Cardiac muscle cell (in vitro differentiated cells and primary cell): ENCODE data around the gene OR5AC2. TPM values are rescaled to one million over a fixed set of nuclear protein-coding genes. Genes with fewer than 3 reads are reported as not detected.
A peak's percentile ranks its signal among the peaks of the same experiment; 100 is the strongest.

Experiments
- DNase-seq, 2 donors: peaks; one replicate each; pipeline versions ENCODE4 v3.0.0 to v3.0.0-alpha.2; 2010 to 2017; ENCODE audit warnings: low read depth in 1 of 2, low spot score in 1 of 2
- H3K27ac ChIP-seq: fragments of 200-600 bp; sonication (generic); 2 replicates; pipeline ENCODE4 v1.5.1; 2016
- H3K27me3 ChIP-seq: fragments of 200-600 bp; sonication (generic); 2 replicates; pipeline ENCODE4 v1.6.0; 2016; ENCODE audit warnings: control low read depth
- H3K36me3 ChIP-seq: fragments of 200-600 bp; sonication (generic); 2 replicates; pipeline ENCODE4 v1.5.1; 2016; ENCODE audit warnings: control low read depth
- H3K4me1 ChIP-seq: fragments of 200-600 bp; sonication (generic); 2 replicates; pipeline ENCODE4 v1.8.1; 2017; ENCODE audit warnings: low read depth, mild to moderate bottlenecking, mixed run types
- H3K4me3 ChIP-seq: fragments of 200-600 bp; sonication (generic); 2 replicates; pipeline ENCODE4 v1.5.1; 2016; ENCODE audit warnings: mild to moderate bottlenecking
- H3K9me3 ChIP-seq: fragments of 200-600 bp; sonication (generic); 2 replicates; pipeline ENCODE4 v1.5.1; 2017; ENCODE audit warnings: low read depth, mild to moderate bottlenecking, control low read depth
- polyA plus RNA-seq: library from polyadenylated mRNA; unstranded; fragments of >200 nt; fragmentation: Nextera tagmentation; extraction: Ambion mirVana; gene quantifications from 2 replicates; pipeline ENCODE4 v1.2.1, GENCODE V29; 2016
- total RNA-seq: library from RNA; depleted of rRNA; stranded (reverse); fragments of >200 nt; gene quantifications from 2 replicates; pipeline ENCODE4 v1.2.3, GENCODE V29; 2016
- TF ChIP-seq, protein P1 (sequence below): IDR thresholded peaks from 2 replicates; pipeline ENCODE4 v1.5.1; 2012; ENCODE audit warnings: low read depth, mild to moderate bottlenecking, low read length

OR5AC2 gene
- total and polyA plus RNA-seq, 2 experiments from 2014 or later, result not detected

DNA sequence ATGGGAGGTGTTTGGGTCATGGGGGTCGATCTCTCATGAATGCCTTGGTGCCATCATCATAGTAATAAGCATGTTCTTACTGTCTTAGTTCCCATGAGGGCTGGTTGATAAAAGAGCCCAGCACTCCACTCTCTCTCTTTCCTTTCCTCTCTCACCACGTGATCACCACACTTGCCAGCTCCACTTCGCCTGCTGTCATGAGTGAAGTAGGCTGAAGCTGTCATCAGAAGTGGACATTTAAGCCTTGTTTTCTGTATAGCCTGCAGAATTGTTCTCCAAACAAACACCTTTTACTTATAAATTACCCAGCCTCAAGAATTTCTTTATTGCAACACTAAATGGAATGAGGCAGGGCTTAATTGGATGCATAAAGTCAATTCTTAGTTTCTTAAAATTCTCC is 49.7 kb downstream of the OR5AC2 start:
- no peaks in the 10 kb centered on the region for H3K36me3 ChIP-seq
- no peak overlapping the region for H3K27ac ChIP-seq
- TF ChIP-seq, protein P1, sequence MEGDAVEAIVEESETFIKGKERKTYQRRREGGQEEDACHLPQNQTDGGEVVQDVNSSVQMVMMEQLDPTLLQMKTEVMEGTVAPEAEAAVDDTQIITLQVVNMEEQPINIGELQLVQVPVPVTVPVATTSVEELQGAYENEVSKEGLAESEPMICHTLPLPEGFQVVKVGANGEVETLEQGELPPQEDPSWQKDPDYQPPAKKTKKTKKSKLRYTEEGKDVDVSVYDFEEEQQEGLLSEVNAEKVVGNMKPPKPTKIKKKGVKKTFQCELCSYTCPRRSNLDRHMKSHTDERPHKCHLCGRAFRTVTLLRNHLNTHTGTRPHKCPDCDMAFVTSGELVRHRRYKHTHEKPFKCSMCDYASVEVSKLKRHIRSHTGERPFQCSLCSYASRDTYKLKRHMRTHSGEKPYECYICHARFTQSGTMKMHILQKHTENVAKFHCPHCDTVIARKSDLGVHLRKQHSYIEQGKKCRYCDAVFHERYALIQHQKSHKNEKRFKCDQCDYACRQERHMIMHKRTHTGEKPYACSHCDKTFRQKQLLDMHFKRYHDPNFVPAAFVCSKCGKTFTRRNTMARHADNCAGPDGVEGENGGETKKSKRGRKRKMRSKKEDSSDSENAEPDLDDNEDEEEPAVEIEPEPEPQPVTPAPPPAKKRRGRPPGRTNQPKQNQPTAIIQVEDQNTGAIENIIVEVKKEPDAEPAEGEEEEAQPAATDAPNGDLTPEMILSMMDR, result no peak
- H3K4me3 ChIP-seq, result no peak overlapping the region
- H3K27me3 ChIP-seq, result no peaks in the 10 kb centered on the region
- H3K4me1 ChIP-seq, result no peaks in the 10 kb centered on the region
- DNase-seq, result peak in 1 of 2 donors; percentile 14
- H3K9me3 ChIP-seq, result no peaks in the 10 kb centered on the region

Other genes starting within 250 kb of the OR5AC2 start
- gene RIOX2, start 114.7 kb upstream of the OR5AC2 start, total RNA-seq, result 6.9 and 8.6 TPM in 2 replicates
- gene RIOX2, start 114.7 kb upstream of the OR5AC2 start, polyA plus RNA-seq, result 11.2 and 21.0 TPM in 2 replicates
- gene GABRR3, start 51.9 kb upstream of the OR5AC2 start, total RNA-seq, result not detected in 2 replicates
- gene GABRR3, start 51.9 kb upstream of the OR5AC2 start, polyA plus RNA-seq, result not detected in 2 replicates
- gene OR5H1, start 43.5 kb downstream of the OR5AC2 start, total RNA-seq, result not detected in 2 replicates
- gene OR5H1, start 43.5 kb downstream of the OR5AC2 start, polyA plus RNA-seq, result not detected in 2 replicates
- gene OR5H14, start 60.3 kb downstream of the OR5AC2 start, total RNA-seq, result not detected in 2 replicates
- not detected in 2 replicates for gene OR5H14, start 60.3 kb downstream of the OR5AC2 start, polyA plus RNA-seq
- not detected in 2 replicates for gene OR5H15, start 79.5 kb downstream of the OR5AC2 start, total RNA-seq
- not detected in 2 replicates for gene OR5H15, start 79.5 kb downstream of the OR5AC2 start, polyA plus RNA-seq
- gene OR5H6, start 177.1 kb downstream of the OR5AC2 start, total RNA-seq, result not detected in 2 replicates
- not detected in 2 replicates for gene OR5H6, start 177.1 kb downstream of the OR5AC2 start, polyA plus RNA-seq
- gene OR5H2, start 195.3 kb downstream of the OR5AC2 start, total RNA-seq, result not detected in 2 replicates
- gene OR5H2, start 195.3 kb downstream of the OR5AC2 start, polyA plus RNA-seq, result not detected in 2 replicates